NB4 (cell line): ENCODE data around the gene ST14.

Experiments
- MYC ChIP-seq: IDR thresholded peaks from 2 replicates; pipeline ENCODE4 v1.6.1; 2011; ENCODE audit warnings: low read depth, low read length
- POLR2A ChIP-seq: IDR thresholded peaks from 2 replicates; pipeline ENCODE4 v1.6.1; 2011; ENCODE audit warnings: mild to moderate bottlenecking; ENCODE audit not compliant: insufficient read length; ENCODE audit errors: extremely low read depth
- TF ChIP-seq, protein P1 (sequence below): IDR thresholded peaks from one replicate; pipeline ENCODE4 v1.5.1; 2012; ENCODE audit warnings: low read depth, low read length
- TF ChIP-seq, protein P2 (sequence below): IDR thresholded peaks from 2 replicates; pipeline ENCODE4 v1.6.1; 2011; ENCODE audit warnings: low read depth, low read length

DNA sequence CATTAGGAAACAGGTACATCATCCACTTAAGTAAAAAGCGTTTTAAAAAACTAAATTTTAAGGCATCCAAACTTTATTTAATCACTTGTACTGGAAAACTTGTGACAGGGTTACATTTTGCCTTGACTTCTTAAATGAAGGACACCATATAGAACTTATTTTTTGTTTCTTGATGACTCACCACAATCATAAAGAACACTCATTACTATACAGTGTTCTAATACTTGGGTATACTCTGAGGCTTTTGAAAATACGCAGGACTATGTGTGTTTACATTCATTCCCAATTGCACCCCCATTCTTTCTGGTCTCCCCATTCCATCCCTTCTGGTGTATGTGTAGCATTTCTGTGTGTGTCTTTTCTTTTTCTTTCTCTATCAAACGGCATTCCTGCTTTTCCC is 85.3 kb downstream of the ST14 start:
- TF ChIP-seq POLR2A = no peak
- no peak for TF ChIP-seq MYC
- TF ChIP-seq, protein P1, sequence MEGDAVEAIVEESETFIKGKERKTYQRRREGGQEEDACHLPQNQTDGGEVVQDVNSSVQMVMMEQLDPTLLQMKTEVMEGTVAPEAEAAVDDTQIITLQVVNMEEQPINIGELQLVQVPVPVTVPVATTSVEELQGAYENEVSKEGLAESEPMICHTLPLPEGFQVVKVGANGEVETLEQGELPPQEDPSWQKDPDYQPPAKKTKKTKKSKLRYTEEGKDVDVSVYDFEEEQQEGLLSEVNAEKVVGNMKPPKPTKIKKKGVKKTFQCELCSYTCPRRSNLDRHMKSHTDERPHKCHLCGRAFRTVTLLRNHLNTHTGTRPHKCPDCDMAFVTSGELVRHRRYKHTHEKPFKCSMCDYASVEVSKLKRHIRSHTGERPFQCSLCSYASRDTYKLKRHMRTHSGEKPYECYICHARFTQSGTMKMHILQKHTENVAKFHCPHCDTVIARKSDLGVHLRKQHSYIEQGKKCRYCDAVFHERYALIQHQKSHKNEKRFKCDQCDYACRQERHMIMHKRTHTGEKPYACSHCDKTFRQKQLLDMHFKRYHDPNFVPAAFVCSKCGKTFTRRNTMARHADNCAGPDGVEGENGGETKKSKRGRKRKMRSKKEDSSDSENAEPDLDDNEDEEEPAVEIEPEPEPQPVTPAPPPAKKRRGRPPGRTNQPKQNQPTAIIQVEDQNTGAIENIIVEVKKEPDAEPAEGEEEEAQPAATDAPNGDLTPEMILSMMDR = no peak
- TF ChIP-seq, protein P2, sequence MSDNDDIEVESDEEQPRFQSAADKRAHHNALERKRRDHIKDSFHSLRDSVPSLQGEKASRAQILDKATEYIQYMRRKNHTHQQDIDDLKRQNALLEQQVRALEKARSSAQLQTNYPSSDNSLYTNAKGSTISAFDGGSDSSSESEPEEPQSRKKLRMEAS = no peak
